ENCODE data around the gene NFASC.

GRCh38 chr1:204946640-204947039 is 76.0 kb downstream of the NFASC start:
- TF ChIP-seq EZH2phosphoT487 (IDR thresholded peaks at IDR 0.05; ENCODE audit: unreplicated experiment) (no peak), CTCF (conservative IDR thresholded peaks at IDR 0.05; ENCODE audit: low read depth in 2 of 2) (no peak), REST (IDR thresholded peaks at IDR 0.05; ENCODE audit: unreplicated experiment) (no peak), POLR2AphosphoS5 (IDR thresholded peaks at IDR 0.05; ENCODE audit: low read depth) (no peak), STAT1 (IDR thresholded peaks at IDR 0.05; ENCODE audit: unreplicated experiment) (no peak), EZH2 (IDR thresholded peaks at IDR 0.05; ENCODE audit: low read depth, unreplicated experiment) (no peak), CREB1 (CRISPR knock-in tag; IDR thresholded peaks at IDR 0.05; ENCODE audit: low read depth) (no peak), ZNF114 (CRISPR knock-in tag; IDR thresholded peaks at IDR 0.05) (no peak), ETS1 (IDR thresholded peaks at IDR 0.05) (no peak), ZNF462 (CRISPR knock-in tag; IDR thresholded peaks at IDR 0.05) (no peak), JUNB (IDR thresholded peaks at IDR 0.05; ENCODE audit: unreplicated experiment) (no peak)
